Right ventricle myocardium inferior (tissue), 1 donor: ENCODE results near the gene ATPAF1. TPM values are rescaled to one million over a fixed set of nuclear protein-coding genes. Genes with fewer than 3 reads are reported as not detected.
"Not testable (repeated sequence)": the region's sequence is repeated elsewhere in the genome, so short reads cannot be mapped to it uniquely, and the experiment has no call there.

Experiments used
- ATAC-seq: fragments of 200-7000 bp; cut with Tn5 transposase; one replicate; pipeline ENCODE4 v1.9.1; 2020; ENCODE audit warnings: mild to moderate bottlenecking, moderate library complexity
- DNase-seq: peaks from one replicate; pipeline ENCODE4 v3.0.0; 2021; ENCODE audit errors: missing footprints
- intact Hi-C: fragments of 100-400 bp; cut with DNase I; formaldehyde crosslinking; loops from one replicate; pipeline ENCODE4 v1.11.0; 2022
- total RNA-seq: library from RNA; stranded (reverse); fragmentation: NEBNext Ultra II Directional; extraction: Animal tissue kit (Norgen Biotek cat#: 25700); gene quantifications from one replicate; pipeline ENCODE4 v1.2.1, GENCODE V29; 2021
- donor health status: DM: no; HTN: yes; CAD: no; lungs with severe emphysema.

Gene ATPAF1
- total RNA-seq, 1 donor from 2014 or later = 191 TPM

DNA sequence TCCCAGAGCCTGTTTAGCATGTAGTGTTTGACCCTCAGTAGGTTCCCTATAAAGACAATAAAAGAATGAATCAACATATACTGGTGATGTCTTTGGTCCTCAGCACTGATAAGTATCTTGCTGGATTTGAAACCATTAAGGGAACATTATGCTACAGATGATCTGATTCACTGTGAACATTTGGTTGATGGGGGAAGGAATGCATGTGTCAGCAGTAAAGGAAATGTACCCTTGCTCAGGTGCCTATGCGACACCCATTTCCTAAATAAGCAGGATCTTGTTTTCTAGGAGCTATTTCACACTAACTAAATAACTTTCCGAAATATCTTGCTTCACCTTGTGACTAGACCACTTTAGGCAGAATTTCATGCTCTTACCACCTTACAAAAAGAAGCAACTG, 16.5 kb upstream of the ATPAF1 start:
- DNase-seq (no peak), ATAC-seq (no peak)
- intact Hi-C loops = no loop called here

DNA sequence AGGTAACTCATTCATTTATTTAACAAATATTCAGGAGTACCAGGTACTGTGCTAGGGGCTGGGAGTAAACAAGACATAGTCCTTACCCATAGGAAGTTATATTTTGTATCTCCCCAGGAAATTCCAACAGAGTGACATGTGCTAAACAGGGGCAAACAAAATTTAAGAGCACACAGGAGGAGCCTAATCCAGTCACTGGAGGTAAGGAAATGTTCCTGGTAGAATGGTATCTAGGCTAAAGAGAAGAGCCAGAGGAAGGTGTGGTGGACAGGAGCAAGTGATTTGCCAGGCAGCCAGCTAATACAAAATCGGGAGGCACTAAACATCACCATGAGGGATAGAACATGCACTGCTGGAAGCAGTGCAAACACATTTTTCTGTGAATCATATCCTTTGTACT, 13.9 kb upstream of the ATPAF1 start:
- ATAC-seq (no peak), DNase-seq (no peak)
- intact Hi-C loops = no loop called here

DNA sequence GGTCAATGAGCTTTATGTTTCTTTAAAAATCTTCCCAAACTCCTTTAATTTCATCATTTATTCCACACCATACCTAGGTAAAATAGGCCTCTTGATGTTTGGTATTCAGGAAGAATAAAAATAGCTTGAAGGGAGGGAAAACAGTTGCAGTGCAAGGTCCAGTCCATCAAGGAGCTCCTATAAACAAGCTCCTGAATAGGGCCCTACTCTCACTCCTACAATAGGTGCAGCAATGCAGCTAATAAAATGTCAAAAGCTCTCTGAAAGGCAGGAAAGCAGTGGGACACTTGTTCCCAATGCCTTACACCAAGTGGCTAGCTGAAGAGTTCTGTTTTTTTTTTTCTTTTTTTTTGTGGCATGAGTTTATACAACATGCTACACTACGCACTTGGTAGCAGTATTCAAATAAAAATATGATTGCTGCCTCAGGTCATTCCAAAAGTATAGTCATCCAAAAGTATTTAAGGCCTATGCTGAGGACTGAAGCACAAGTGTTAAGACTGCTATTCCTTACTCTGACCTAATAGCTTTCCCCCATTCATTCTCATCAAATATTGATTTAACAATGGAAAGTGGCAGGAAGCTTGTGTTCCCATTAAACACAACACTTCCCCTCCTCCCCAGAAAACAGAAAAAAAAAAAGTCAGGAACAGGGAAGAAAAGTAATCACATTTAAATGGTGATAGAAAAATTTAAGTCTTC, 13.3 kb upstream of the ATPAF1 start:
- ATAC-seq (no peak), DNase-seq (no peak)
- intact Hi-C loops = no loop called here

DNA sequence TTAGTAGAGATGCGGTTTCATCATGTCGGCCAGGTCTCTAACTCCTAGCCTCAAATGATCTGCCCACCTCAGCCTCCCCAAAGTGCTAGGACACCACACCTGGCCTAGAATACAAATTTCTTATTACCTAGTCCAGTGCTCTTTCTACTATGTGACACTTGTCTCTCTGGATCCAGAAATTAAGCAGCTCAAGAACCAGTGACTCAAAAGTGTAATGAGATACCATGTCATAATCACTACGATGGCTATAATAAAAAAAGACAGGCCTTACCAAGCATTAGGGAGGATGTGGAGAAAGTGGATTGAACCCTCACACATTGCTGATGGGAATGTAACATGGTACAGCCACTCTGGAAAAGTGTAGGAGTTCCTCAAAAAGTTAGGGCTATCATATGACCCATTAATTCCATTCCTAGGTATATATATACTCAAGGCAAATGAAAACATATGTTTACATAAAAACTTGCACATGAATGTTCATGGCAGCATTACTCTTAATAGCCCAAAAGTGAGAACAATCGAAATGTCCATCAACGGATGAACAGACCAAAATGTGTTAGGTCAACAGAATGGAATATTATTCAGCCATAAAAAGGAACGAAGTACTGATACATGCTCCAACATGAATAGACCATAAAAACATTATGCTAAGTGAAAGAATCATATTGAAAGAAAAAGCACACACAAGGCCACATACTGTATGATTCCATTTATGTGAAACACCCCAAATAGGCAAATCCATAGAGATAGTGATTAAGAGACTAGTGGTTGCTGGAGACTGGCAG, 11.8 kb upstream of the ATPAF1 start:
- ATAC-seq (no peak), DNase-seq (no peak)
- intact Hi-C loops = no loop called here

DNA sequence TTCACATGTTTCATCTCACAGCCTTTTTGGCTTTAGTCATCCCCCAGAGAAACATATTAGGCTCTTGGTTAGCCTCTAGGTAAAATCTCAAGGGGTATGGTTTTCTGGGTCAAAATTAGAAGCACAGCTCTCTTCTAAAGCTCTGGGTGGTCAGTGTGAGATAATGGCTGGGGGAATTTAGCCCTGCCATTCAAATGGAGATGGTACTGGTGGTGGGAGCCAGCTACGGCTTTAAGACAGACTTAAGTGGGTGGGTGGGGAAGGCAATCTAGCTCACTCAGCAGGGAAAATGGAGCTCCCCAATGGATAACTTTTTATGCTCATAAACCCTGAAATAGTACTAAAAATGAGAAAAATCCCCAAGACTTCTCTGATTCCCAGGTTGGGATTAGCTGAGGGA, 9.2 kb upstream of the ATPAF1 start:
- no peak for DNase-seq
- no peak for ATAC-seq
- intact Hi-C loops = no loop called here

DNA sequence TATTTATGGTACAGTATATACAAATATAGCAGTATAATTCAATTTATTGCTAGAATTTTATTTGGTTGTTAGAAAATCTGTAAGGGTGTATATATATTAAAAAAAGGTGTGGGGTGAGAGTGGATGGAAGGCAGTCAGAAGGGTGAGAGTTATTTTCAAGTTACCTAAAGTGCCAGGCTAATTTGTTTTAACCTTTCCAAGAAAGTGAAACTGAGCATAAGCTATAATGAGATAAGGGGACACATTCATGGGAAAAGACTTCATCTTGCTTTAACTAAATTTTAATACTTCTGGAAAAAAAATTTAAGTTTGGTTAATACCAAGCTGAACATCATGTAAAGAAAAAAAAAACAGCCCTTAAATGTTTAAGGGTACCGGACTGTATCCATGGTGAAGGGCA, 8.4 kb upstream of the ATPAF1 start:
- intact Hi-C loops = no loop called here
- DNase-seq (no peak), ATAC-seq (no peak)

DNA sequence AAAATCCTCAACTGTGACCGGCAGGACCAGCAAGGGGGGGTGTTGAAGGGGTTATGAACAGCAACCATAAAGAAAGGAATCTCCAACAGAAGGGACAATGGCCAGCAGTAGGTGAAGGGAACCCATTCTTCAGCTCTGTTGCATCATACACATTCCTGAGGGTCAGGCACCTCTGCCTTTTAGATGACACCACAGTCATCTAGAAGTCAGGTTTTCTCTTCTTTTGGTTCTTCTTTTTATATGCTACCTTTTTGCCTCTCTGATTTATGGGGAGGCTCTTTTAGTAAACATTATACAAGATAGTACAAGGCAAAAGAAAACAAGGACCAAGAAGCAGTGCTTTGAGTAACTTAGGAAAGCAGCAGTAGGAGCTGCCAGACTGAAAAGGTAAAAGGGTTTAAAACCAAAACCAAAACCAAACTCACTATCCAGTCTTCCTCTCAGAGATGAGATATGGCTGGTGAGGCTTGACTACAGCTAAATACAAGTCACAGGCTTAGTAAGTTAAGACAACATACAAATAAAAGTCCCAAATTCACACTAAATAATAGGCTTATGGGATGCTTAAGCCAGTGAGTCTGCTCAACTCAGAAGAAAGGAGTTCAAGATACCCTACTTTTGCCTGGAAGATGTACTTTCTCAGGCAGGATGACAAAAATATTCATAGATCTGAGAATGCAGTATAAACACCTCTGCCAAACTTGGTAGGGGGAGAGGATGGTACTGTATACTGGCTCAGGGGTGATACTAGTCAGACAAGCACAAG, 7.6 kb upstream of the ATPAF1 start:
- ATAC-seq = no peak
- intact Hi-C loops = no loop called here
- no peak for DNase-seq

DNA sequence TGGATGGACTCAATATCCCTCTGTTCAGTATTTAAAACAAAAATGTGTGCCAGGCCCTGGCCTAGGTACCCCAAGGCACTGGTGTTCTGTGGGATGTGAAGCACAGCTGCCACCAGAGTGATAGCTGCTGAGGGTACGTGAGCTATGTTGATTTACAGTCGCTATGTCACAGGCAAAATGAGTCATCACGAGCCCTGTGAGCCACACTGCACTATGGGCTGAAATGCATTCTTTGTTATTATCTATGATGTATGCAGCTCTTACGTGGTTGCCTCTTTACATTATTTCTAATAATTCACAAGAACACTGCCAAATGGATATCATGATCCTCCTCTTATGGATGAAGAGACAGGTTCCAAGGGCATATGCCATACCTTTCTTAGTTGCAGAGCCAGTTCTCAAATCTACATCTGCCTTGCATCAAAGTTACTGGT, 5.6 kb upstream of the ATPAF1 start:
- DNase-seq (no peak), ATAC-seq (no peak)
- intact Hi-C loops = no loop called here

DNA sequence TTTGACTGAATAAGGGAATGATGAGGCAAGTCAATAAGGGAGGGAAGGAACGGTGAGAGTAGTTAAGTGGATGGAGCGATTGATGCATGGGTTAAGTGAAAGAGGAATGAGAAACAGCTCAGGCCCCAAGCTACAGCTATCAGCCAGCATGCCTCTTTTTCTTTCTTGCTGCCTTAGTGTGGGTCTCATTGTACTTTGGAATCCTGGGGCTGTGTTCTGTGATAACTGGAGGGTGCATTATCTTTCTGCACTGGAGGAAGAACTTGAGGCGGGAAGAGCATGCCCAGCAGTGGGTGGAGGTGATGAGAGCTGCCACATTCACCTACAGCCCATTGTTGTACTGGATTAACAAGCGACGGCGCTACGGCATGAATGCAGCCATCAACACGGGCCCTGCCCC, 4.5 kb upstream of the ATPAF1 start:
- DNase-seq (no peak), ATAC-seq (no peak)
- intact Hi-C loops = no loop called here

DNA sequence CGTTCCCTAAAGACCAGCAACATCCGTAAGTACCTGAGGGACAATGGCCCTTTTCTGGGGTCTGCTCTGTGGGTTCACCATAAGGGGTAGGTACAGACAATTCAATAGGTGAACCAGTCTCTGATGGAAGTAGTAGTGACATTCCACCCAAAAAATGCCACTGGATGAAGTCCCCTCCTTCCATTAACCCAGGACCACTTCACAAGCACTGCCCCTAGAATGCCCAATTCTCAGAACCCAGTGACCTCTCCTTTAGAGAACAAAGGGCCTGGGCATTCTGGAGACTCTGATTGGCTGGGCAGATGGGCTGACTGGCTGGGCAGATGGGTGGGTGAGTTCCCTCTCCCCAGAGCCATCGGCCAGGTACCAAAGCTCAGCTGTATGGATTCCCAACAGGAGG, 3.4 kb upstream of the ATPAF1 start, which contains the start of gene TEX38:
TEX38 (plus strand) TSS at position 301 of the 400 bp plus-strand sequence; CDS start at position 382, 81 bp downstream.
- intact Hi-C loops = no loop called here
- DNase-seq (no peak), ATAC-seq (no peak)

DNA sequence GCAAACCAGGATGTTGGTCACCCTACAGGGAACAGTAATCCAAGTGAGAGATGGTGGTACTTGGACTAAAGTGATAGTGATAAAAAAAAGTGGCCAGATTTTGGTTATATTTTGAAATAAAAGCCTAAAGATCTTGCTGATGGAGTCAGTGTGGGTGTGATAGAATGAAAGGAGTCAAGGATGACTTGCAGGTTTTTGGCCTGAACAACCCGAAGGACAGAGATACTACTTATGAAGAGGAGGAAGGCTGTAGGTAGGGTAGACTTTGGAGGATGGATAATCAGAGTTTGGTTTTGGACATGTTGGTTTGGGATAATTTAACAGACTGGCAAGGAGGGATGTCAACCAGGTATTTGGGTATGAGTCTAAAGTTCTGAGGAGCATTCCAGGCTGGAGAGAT, 2.0 kb upstream of the ATPAF1 start:
- DNase-seq (no peak), ATAC-seq (no peak)
- intact Hi-C loops = no loop called here

DNA sequence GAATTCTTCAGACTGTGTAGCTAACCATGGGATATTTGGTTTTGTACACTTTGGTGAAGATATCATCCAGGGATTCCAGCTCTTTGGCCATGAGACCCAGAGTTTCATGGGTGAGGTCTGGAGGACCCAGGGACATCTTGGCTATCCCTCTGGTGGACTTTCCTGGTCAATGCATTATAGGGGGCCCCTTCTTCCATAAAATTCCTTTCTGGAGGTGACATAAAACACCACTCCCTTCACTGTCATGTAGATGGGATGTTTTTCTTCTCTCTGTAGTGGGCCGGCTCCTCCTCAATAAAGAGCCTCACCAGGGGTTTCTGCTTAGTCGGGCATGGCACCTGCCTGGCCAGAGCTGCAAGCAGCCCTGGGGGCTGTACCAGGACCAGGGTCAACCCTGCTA, 2.2 kb downstream of the ATPAF1 start:
- no peak for DNase-seq
- intact Hi-C loops = loop anchor here (5.0 kb wide), 1 partner anchor 49 kb away; the partner anchor contains the start of gene MOB3C
- no peak for ATAC-seq

DNA sequence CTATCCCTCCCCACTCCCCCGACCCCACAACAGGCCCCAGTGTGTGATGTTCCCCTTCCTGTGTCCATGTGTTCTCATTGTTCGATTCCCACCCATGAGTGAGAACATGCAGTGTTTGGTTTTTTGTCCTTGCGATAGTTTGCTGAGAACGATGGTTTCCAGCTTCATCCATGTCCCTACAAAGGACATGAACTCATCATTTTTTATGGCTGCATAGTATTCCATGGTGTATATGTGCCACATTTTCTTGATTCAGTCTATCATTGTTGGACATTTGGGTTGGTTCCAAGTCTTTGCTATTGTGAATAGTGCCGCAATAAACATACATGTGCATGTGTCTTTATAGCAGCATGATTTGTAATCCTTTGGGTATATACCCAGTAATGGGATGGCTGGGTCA, 5.2 kb downstream of the ATPAF1 start:
- intact Hi-C loops, ATAC-seq: not testable (repeated sequence)

DNA sequence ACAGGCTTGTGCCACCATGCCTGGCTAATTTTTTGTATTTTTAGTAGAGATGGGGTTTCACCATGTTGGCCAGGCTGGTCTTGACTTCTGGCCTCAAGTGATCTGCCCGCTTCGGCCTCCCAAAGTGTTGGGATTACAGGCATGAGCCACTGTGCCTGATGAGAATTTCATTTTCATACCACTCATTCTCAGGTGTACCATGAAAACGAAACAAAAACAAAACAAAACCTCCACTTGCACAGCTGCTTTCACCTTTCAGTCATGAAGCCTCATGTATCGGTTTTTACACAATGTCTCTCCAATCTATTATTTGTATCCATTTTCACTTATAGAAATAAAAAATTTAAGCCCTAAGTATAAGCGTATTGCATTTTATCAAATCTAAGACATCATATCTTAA, 8.0 kb downstream of the ATPAF1 start:
- intact Hi-C loops, ATAC-seq, DNase-seq: not testable (repeated sequence)

More for the DNA sequence above, 5.2 kb downstream of the ATPAF1 start:
- not testable (repeated sequence) for DNase-seq

DNA sequence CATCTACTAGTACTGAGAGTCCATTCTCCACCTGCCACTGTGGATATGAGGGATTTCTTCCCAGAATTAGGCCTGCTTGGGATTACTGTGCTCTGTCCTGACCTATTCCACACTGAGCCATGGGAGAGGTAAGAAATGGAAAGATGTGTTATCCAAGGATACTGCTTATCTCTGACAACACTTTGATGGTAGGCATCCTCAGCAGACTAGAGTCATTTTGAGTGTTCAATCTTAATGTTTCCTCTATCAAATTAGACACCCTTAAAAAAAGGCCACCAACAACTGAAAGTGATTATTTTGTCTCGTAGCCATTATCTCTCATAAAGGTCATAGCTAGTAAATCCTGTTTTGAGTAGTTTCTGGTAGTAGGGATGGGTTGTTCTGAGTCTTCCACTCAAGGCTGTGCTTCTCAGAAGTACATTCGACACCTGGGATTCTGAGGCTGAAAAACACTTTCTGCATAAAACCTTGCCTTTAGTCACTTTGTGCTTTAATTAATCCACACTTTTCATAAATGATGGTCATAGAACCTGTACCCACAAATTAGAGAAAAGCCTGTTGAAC, 8.8 kb downstream of the ATPAF1 start:
- ATAC-seq (no peak), DNase-seq (no peak)
- intact Hi-C loops = no loop called here

DNA sequence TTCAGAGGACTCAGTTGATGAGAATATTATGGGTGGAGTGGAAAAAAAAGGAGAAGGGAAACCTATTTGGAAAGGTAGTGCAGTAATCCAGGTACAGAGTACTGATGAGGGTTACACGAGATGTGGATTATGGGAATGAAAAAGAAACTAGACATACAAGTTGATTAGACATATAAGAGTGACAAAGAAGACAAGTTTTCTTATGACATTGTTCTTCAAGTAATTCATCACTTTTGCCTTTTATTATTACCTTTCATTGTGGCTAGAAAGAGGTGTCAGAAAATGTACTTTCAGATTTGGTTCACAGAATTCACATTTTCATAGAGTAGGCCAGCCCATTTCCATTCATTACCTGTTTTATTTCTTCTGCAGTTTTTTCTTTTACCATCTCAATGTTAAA, 10.4 kb downstream of the ATPAF1 start:
- no peak for DNase-seq
- ATAC-seq = no peak
- intact Hi-C loops = no loop called here

DNA sequence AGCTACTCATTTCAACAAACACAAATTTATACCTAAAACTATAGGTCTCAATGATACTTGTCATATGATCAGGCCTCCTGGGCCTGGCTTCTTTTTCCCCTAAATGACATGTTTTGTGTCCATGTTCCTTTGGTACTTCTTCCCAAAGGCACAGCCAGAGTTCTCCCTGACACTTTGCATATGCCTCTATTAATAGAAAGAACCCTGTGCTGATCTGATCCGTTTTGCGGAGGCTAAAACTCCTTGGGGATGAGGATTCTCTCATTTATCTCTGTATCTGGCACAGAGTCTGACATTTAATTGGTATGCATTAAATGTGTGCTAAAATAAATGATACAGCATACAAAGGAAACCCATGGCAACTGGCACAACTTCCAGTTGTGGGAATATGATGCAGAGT, 11.5 kb downstream of the ATPAF1 start:
- ATAC-seq = no peak

DNA sequence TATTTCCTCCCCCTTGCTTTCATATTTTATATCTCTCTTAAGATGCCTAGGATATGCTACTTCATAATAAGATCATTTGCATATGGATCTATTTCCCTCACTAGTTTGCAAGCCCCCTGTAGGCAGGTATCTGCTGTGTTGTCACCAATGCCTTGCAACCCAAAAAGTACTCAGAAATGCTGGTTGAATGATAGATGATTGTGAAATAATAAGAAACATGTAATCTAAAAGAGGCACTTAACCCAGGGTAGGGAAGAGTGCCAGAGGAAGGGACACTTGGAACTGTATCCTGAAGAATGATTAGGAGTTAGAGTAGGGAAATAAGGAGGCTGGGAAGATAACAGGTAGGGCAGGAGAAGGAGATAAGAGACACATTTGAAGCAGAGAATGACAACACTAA, 12.3 kb downstream of the ATPAF1 start:
- DNase-seq = no peak
- ATAC-seq = no peak
- intact Hi-C loops = no loop called here

More for the DNA sequence above, 11.5 kb downstream of the ATPAF1 start:
- DNase-seq = no peak
- intact Hi-C loops = no loop called here

DNA sequence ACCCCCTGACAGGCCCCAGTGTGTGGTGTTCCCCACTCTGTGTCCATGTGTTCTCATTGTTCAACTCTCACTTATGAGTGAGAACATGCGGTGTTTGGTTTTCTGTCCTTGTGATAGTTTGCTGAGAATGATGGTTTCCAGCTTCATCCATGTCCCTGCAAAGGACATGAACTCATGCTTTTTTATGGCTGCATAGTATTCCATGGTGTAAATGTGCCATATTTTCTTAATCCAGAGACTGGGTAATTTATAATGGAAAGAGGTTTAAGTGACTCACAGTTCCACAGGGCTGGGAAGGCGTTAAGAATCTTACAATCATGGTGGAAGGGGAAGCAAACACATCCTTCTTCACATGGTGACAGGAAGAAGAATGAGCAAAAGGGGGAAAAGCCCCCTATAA, 13.5 kb downstream of the ATPAF1 start:
- ATAC-seq, intact Hi-C loops, DNase-seq: not testable (repeated sequence)
